ENCODE measurements around the gene WRAP73.

The WRAP73 gene

GRCh38 chr1:3611170-3612019, 38.5 kb downstream of the WRAP73 start, which contains the start of gene MEGF6:
Gene MEGF6 (minus strand): TSS chr1:3611508. CDS start chr1:3611268, 240 bp downstream.
- peak; percentile 26 for DNase-seq (ENCODE audit: low read depth)

GRCh38 chr1:3610527-3611169, 39.3 kb downstream of the WRAP73 start:
- no peak for DNase-seq (ENCODE audit: low read depth)

- no peak for DNase-seq (ENCODE audit: low read depth)
Measured at GRCh38 chr1:3609769-3610526, 40.0 kb downstream of the WRAP73 start.

GRCh38 chr1:3609016-3609768, 40.7 kb downstream of the WRAP73 start:
- no peak for DNase-seq (ENCODE audit: low read depth)

- DNase-seq (ENCODE audit: low read depth): no peak
Measured at GRCh38 chr1:3608154-3608553, 41.7 kb downstream of the WRAP73 start.

- DNase-seq (ENCODE audit: low read depth): no peak
Measured at GRCh38 chr1:3607703-3608065, 42.2 kb downstream of the WRAP73 start.

- DNase-seq (ENCODE audit: low read depth): no peak
Measured at GRCh38 chr1:3606779-3607702, 42.9 kb downstream of the WRAP73 start.

GRCh38 chr1:3604997-3605823, 44.7 kb downstream of the WRAP73 start:
- DNase-seq (ENCODE audit: low read depth): no peak

- DNase-seq (ENCODE audit: low read depth): no peak
Measured at GRCh38 chr1:3604468-3604974, 45.4 kb downstream of the WRAP73 start.

GRCh38 chr1:3603571-3604467, 46.1 kb downstream of the WRAP73 start:
- DNase-seq (ENCODE audit: low read depth): no peak

- DNase-seq (ENCODE audit: low read depth): no peak
Measured at GRCh38 chr1:3603156-3603555, 46.7 kb downstream of the WRAP73 start.

- no peak for DNase-seq (ENCODE audit: low read depth)
Measured at GRCh38 chr1:3602375-3602774, 47.5 kb downstream of the WRAP73 start.

- DNase-seq (ENCODE audit: low read depth): no peak
Measured at GRCh38 chr1:3601743-3602142, 48.2 kb downstream of the WRAP73 start.

GRCh38 chr1:3600354-3600753, 49.5 kb downstream of the WRAP73 start:
- no peak for DNase-seq (ENCODE audit: low read depth)

GRCh38 chr1:3599816-3600215, 50.1 kb downstream of the WRAP73 start:
- no peak for DNase-seq (ENCODE audit: low read depth)

GRCh38 chr1:3599286-3599811, 50.6 kb downstream of the WRAP73 start:
- no peak for DNase-seq (ENCODE audit: low read depth)

- no peak for DNase-seq (ENCODE audit: low read depth)
Measured at GRCh38 chr1:3598522-3599285, 51.2 kb downstream of the WRAP73 start.

- DNase-seq (ENCODE audit: low read depth): no peak
Measured at GRCh38 chr1:3598051-3598491, 51.8 kb downstream of the WRAP73 start.
